ENCODE measurements around the gene RILP.

The RILP gene

GRCh38 chr17:1627982-1628855, 21.4 kb downstream of the RILP start, which contains the start of gene SLC43A2:
Gene SLC43A2, minus strand, starts transcription at chr17:1628834. Its CDS starts 960 bp downstream, at chr17:1627874.
- DNase-seq = peak; percentile 75

DNA sequence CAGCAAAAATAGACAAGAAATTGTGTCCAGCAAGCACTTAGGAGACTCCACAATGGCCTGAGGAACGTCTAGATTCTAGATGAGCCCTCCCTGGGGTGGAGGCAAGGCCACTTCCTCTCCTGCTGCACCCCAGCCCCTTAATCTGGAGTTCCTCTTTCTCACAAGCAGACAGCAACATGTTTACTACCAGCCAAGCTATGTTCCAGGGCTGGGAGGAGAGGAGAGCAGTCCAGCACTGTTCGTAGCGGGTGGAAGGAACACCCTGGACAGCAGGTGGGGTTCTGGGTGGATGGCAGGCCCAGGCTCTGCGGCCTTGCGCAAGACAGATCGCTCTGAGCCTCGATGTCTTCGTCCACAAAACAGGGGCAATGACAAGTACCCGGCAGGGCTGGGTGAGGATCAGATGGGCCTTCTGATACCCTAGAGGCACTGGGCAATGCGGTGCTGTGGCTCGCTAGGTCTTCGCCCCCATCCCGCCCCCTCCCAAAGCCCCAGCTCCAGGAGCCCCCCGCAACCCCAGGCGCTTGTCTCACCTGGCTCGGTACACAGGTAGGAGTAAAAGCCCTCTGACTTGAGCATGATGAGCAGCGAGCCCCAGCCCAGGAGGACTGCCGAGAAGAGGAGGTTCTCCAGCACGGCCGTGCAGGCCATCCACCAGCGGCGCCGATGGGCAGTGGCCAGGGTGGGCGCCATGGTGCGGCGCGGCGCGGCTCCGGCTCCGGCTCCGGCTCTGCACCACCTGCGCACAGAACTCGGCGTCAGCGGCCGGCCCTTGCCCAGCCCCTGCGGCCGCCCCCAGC, 22.3 kb downstream of the RILP start:
- DNase-seq = no peak

DNA sequence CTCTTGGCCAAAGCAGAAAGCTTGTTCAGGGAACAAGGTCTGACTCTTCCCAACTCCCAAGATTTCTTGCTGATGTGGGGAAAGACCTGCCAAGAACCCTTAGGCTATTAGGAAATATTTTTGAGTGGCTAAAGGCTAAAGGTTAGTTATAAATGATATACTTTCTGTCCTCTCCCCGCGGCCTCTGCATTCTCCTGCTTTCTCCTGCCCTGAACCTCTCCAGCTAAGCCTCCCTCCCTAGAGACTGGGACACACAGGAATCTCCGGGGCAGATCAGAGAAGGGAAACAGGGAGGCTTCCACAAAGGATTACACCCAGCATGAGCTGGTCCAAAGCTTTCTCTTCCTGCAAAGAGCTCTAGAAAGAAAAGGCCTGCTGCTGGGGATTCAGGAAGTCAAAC, 23.3 kb downstream of the RILP start:
- no peak for DNase-seq

GRCh38 chr17:1625581-1625980, 24.1 kb downstream of the RILP start:
- DNase-seq = no peak

DNA sequence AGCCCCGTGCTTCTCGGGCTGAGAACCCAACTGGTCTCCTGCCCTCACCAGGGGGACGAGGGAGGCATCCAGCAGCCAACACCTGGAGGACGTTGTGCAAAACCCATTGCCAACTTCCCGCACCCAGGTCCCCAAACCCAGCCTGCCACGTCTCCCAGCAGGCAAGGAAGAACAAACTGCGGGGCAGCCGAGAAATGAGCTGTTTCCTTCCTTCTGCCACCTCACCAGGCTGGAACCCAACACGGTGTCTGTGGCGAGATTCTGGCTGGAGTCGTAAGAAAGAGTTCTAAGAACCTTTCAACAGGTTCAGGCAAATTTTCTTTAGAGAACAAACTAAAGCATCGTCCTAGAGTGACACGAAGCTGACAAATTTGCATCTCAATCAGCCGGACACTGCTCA, 24.6 kb downstream of the RILP start:
- no peak for DNase-seq

- DNase-seq = no peak
Measured at GRCh38 chr17:1624650-1625049, 25.0 kb downstream of the RILP start.

GRCh38 chr17:1623057-1623630, 26.5 kb downstream of the RILP start:
- no peak for DNase-seq

GRCh38 chr17:1621273-1621954, 28.3 kb downstream of the RILP start:
- DNase-seq = no peak

- DNase-seq = no peak
Measured at GRCh38 chr17:1620486-1620885, 29.2 kb downstream of the RILP start.

- no peak for DNase-seq
Measured at GRCh38 chr17:1617620-1618174, 32.0 kb downstream of the RILP start.

- DNase-seq = no peak
Measured at GRCh38 chr17:1616101-1616500, 33.6 kb downstream of the RILP start.

DNA sequence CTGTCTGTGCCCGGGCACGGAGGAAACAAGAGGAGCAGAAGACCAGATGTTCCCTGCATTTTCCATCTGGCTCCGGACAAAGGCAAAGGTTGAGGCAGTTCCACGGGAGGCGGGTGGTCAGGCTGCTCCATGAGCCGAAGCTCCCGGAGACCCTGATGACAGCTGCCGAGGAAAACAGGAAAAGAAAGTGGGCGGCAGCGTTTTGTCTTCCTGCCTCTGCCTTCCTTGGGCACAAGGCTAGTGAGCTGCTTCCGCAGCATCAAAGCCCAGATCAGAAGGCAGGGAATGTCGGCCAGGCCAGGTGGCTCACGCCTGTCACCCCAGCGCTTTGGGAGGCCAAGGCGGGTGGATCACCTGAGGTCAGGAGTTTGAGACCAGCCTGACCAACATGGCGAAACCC, 37.3 kb downstream of the RILP start:
- no peak for DNase-seq

- DNase-seq = no peak
Measured at GRCh38 chr17:1611715-1612114, 38.0 kb downstream of the RILP start.

GRCh38 chr17:1608676-1609075, 41.0 kb downstream of the RILP start:
- DNase-seq = no peak

DNA sequence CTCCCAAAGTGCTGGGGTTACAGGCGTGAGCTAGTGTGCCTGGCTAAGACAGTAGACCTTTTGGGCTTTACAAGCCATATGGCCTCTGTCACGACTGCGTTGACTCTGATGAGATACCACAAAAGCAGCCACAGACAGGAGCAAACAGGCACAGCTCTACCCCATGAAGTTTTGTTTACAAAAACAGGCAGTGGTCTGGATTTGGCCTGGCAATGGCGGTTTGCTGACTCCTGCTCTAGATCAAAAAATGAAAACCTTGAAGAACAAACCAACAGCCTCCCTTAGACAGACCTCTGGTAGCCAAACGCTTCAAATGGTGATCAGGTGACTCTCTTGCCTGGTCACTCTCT, 41.7 kb downstream of the RILP start:
- no peak for DNase-seq

GRCh38 chr17:1606352-1606985, 43.2 kb downstream of the RILP start:
- DNase-seq = no peak

- no peak for DNase-seq
Measured at GRCh38 chr17:1605681-1606351, 43.9 kb downstream of the RILP start.

- DNase-seq = no peak
Measured at GRCh38 chr17:1604831-1605528, 44.7 kb downstream of the RILP start.

DNA sequence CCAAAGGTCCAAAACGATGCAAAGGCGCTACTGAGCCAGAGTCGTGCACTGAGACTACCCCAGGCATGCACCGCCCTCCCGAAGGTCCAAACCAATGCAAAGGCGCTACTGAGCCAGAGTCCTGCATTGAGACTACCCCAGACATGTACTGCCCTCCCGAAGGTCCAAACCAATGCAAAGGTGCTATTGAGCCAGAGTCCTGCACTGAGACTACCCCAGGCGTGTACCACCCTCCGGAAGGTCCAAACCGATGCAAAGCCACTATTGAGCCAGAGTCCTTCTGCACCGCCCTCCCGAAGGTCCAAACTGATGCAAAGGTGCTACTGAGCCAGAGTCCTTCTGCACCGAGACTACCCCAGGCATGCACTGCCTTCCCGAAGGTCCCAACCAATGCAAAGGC, 48.1 kb downstream of the RILP start:
- no peak for DNase-seq

DNA sequence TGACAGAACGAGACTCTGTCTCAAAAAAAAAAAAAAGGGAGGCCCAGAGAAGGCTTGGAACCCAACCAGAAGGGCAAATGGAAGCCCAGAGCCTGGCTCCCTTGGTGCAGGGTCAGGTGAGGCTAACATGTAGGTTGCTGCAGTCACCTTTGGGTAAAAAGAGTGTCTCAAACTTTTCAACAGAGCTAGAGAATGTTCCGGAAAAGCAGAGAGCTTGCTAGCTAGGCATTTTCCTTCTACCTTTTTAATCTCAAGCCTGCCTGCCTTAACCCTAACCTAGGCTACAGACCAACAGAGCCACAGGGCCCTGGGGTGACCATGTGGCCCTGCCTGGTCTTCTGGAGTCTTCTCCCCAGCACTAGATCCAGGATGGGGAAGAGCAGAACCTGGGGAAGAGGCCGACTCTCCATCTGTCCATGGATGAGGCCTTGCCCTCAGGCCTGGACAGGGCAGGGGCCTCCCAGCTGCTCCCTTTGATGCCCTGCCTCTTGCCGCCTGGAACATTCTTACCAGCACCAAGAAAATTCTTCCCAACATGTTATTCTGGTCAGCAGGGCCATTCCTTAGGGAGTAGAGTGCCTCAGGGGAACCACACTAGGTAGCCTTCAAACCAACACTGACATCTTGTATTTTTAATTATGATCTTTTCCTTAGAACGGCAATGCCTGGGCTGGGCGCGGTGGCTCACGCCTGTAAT, 51.1 kb downstream of the RILP start:
- DNase-seq = no peak

Data from activated CD8-positive, alpha-beta memory T cell treated with anti-CD3 and anti-CD28 coated beads, Interleukin-2, amount 50 U/mL, for 4 hours (primary cell).